Activated naive CD8-positive, alpha-beta T cell treated with anti-CD3 and anti-CD28 coated beads, Interleukin-2, amount 50 U/mL, for 24 hours (primary cell): Measurements from ENCODE around the gene EPB41L4A.

ENCODE experiments used
- ATAC-seq: fragments of 150-1000 bp; cut with Tn5 transposase; one replicate; pipeline ENCODE4 v1.10.0; 2021
- DNase-seq: peaks from one replicate; pipeline ENCODE4 v3.0.0; 2021
- H3K27ac Mint-ChIP-seq: one replicate; pipeline ENCODE4 v1.8.0; 2021; ENCODE audit warnings: mild to moderate bottlenecking, mixed read lengths
- H3K27me3 Mint-ChIP-seq: one replicate; pipeline ENCODE4 v1.8.0; 2021; ENCODE audit warnings: mixed read lengths
- H3K36me3 Mint-ChIP-seq: one replicate; pipeline ENCODE4 v1.8.0; 2021; ENCODE audit warnings: low read depth, mixed read lengths
- H3K4me1 Mint-ChIP-seq: one replicate; pipeline ENCODE4 v1.8.0; 2021; ENCODE audit warnings: mixed read lengths
- H3K4me3 Mint-ChIP-seq: one replicate; pipeline ENCODE4 v1.8.0; 2021; ENCODE audit warnings: mild to moderate bottlenecking, moderate library complexity, mixed read lengths
- H3K9me3 Mint-ChIP-seq: one replicate; pipeline ENCODE4 v1.8.0; 2021; ENCODE audit warnings: mixed read lengths

The EPB41L4A gene

DNA sequence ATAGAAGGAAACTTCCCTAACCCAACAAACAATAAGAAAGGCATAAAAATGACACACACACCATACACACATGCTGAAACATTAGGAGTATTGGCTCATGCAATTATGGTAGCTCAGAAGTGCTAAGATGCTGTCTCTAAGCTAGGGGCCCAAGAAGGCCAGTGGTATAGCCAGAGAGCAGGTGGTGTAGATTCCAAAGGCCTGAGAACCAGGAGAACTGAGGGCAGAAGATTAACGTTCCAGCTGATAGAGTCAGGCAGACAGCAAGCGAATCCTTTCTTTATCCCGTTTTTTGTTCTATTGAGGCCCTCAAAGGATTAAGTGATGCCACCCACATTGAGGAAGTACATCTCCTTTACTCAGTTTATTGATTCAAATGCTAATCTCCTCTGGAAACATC is 262.9 kb downstream of the EPB41L4A start:
- Mint-ChIP-seq H3K4me1 (peaks cover 25% of the 10 kb centered on the region), H3K9me3 (peaks cover 9% of the 10 kb centered on the region), H3K27me3 (no peaks in the 10 kb centered on the region), H3K36me3 (peaks cover 7% of the 10 kb centered on the region), H3K27ac (no peak overlapping the region), H3K4me3 (no peak overlapping the region)
- ATAC-seq (no peak), DNase-seq (no peak)

- Mint-ChIP-seq H3K36me3 (peaks cover under 1% of the 10 kb centered on the region), H3K4me3 (no peak overlapping the region), H3K9me3 (peaks cover 4% of the 10 kb centered on the region), H3K27me3 (no peaks in the 10 kb centered on the region), H3K4me1 (peaks cover 18% of the 10 kb centered on the region), H3K27ac (peak overlapping the region; percentile 65)
- DNase-seq (no peak), ATAC-seq (peak; percentile 97)
Observed at GRCh38 chr5:112154940-112155686, 264.0 kb downstream of the EPB41L4A start.

DNA sequence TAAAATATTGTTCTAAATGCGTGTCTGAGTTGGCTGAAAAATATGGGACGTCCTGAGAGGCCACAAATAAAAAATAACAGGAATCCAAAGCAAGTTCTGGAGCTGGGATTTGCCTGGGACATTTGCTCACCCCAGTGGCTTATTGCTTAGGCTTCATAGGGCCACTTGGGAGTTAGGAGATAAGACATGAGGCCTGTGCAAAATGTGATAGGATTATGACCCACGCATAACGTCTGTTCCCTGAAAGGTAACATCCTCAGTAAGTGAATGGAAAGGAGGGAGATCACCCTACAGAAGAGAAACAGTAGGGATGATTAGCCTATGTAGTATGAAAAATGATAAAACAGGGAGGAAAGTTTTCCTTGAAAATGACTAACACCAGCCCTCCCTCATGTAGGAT is 269.4 kb downstream of the EPB41L4A start:
- Mint-ChIP-seq H3K27ac (no peak overlapping the region), H3K4me1 (peaks cover 6% of the 10 kb centered on the region), H3K9me3 (no peaks in the 10 kb centered on the region), H3K4me3 (no peak overlapping the region), H3K36me3 (no peaks in the 10 kb centered on the region), H3K27me3 (peaks cover 3% of the 10 kb centered on the region)
- DNase-seq (no peak), ATAC-seq (no peak)

DNA sequence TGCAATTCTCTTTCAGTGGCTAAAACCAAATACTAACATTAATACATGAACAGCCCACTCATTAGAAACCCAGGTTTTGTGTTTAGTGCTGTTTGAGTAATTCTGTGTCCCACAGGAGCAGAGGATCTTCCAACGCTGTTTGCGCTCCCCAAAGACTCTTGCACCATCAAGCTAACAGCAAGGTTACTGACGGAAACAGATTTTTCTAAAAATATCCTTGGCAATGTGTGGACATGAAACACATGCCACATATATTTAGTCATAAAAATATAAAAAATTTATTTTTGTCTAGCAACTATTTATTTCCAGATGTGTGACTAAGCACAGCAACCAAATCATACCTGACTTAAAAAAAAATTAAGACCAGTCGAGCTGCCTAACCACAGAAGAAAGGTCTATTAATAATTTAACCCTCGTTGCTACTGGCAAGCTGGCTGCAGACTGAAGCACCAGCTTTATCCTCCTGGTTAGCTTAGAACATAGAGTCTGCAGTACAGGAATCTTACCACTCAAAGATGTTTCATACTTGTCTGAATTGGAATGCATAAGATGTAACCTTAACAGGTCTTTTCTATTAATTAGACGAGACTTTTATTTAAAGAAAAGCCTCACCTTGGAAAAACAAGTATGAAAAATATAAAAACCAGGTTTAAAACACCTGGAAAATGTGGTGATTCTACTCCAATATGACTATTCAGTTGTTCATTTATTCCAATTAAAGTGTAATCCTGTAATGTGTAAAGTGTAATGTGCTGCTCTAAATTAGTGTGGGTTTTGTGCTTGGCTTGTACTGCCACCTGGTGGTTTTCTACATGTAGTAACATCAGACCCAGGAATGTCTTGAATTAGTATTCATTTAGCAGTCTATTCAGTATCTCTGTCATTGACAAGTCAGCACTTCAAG is 272.5 kb downstream of the EPB41L4A start:
- ATAC-seq (peak; percentile 80), DNase-seq (peak; percentile 50)
- no peaks in the 10 kb centered on the region for H3K36me3 Mint-ChIP-seq
- H3K27ac Mint-ChIP-seq = no peak overlapping the region
- peaks cover 3% of the 10 kb centered on the region for H3K27me3 Mint-ChIP-seq
- no peaks in the 10 kb centered on the region for H3K9me3 Mint-ChIP-seq
- no peak overlapping the region for H3K4me3 Mint-ChIP-seq
- peaks cover 6% of the 10 kb centered on the region for H3K4me1 Mint-ChIP-seq

DNA sequence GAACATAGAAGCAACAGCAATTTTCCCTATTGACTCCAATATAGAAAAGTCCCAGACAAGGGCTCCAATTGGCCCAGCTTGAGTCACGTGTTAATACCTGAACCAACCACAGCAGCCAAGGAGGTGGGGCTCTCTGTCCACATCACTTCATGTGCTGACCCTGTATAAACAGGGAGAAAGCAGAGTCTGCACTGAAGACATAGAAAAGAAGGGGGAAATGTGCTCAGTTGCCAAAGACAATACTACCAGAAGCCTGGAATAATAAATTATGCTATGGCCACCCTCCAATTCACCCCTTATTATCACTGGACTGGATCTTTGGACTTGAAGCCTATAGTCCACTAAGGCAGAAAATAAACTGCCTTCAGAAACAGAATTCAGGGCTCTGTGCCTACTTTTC is 275.4 kb downstream of the EPB41L4A start:
- Mint-ChIP-seq H3K36me3 (no peaks in the 10 kb centered on the region), H3K27me3 (no peaks in the 10 kb centered on the region), H3K27ac (no peak overlapping the region), H3K9me3 (no peaks in the 10 kb centered on the region), H3K4me1 (peaks cover 6% of the 10 kb centered on the region), H3K4me3 (no peak overlapping the region)
- DNase-seq (no peak), ATAC-seq (no peak)

DNA sequence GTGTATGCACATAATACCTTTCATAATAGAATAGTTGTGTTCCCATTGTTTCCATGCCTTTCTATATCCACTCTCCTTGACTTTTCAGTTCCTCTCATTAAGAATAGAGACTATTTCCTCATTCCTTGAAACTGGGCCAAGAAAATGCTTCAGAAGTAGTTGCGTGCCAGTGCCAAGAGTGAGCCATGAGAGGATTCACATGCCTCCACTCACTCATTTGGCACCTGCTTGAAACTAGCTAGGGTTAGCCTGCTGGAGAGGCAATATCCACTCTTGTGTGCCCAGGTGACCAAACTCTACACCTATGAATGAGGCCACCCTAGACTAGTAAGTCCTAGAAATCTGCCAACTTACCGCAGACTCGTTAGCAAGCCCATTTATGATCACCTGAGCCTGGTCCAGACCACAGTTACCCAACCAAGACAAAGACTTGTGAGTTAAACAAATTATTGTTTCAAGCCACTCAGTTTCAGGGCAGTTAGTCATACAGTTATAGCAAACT is 276.3 kb downstream of the EPB41L4A start:
- Mint-ChIP-seq H3K27me3 (no peaks in the 10 kb centered on the region), H3K9me3 (no peaks in the 10 kb centered on the region), H3K36me3 (no peaks in the 10 kb centered on the region), H3K4me3 (no peak overlapping the region), H3K27ac (no peak overlapping the region), H3K4me1 (peaks cover 6% of the 10 kb centered on the region)
- DNase-seq (no peak), ATAC-seq (no peak)

DNA sequence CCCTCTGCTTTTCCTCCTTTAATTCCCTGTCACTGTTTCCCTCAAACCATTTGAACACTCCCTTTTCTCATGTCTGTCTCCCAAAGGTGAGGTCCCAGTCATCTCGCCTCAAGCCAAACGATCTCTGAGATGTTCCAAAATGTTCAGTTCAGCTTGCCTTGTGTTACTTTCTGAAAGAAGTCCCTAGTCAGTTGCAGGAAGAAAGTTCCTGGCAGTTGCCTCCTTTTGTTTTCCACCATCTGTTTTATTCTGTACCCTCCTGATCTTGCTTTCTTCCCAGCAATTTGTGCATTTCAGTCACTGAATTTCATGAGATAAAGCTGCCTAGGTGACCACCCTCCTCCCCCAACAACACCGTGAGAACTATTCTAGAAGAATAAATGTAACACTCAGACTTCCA is 277.5 kb downstream of the EPB41L4A start:
- no peak for ATAC-seq
- no peaks in the 10 kb centered on the region for H3K36me3 Mint-ChIP-seq
- DNase-seq = no peak
- peaks cover 3% of the 10 kb centered on the region for H3K27me3 Mint-ChIP-seq
- no peaks in the 10 kb centered on the region for H3K9me3 Mint-ChIP-seq
- H3K4me1 Mint-ChIP-seq = peaks cover 3% of the 10 kb centered on the region
- H3K4me3 Mint-ChIP-seq = no peak overlapping the region
- no peak overlapping the region for H3K27ac Mint-ChIP-seq

DNA sequence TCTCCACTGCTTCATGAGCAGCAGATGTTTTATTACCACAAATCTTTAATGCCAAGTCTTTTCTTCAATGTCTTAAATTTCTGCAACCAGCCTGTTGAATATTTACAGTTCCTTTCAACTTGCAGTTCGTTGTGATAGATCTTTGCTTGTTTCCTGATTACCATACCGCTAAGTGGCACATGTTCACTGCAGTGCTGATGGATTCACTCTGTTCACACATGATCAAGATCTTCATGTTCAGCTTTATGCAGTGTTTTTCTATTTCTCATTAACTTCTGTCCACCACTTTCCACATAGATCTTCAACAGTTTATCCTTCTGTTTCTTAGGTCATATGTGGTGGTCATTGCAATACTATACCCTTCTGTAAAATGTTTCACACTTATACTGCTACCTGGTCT is 280.6 kb downstream of the EPB41L4A start:
- Mint-ChIP-seq H3K27me3 (peaks cover 8% of the 10 kb centered on the region), H3K36me3 (no peaks in the 10 kb centered on the region), H3K4me1 (no peaks in the 10 kb centered on the region), H3K9me3 (no peaks in the 10 kb centered on the region), H3K4me3 (no peak overlapping the region), H3K27ac (no peak overlapping the region)
- no peak for ATAC-seq
- no peak for DNase-seq

DNA sequence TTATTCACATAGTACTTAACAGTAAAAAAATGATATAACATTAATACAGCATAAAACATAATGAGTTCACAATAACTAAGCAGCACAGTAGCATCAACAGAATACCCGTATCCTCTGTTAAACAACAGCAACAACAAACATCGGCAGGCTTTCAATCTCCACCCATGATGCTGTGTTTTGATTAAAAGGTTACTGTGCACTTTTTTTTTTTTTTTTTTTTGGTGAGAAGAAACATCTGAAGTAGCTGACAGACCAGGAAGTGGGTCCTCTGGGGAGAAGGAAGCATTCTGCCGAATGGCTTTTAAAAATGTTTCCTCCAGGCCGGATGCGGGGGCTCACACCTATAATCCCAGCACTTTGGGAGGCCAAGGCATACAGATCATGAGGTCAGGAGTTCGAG is 282.3 kb downstream of the EPB41L4A start:
- H3K4me3 Mint-ChIP-seq = no peak overlapping the region
- no peaks in the 10 kb centered on the region for H3K9me3 Mint-ChIP-seq

DNA sequence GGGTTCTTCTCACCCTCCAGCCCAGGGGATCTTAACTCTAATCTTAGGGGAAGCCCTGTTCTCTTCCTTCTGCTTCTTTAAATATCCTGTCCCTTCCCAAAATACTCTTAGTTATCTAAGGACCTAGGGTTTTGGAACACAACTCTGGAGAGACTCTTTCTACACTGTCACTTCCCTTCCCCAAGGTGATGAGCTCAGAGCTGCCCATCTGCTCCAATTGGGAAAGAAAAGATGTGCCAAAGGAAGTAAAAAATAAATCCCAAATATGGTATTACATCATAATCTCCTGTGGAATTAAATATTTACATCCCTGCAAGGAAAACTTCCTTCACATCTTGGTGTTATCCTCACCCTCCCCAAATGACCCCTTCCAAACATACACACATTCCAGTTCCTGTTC is 291.2 kb downstream of the EPB41L4A start:
- H3K4me3 Mint-ChIP-seq = no peak overlapping the region
- no peak overlapping the region for H3K27ac Mint-ChIP-seq
- DNase-seq (no peak), ATAC-seq (no peak)
- no peaks in the 10 kb centered on the region for H3K4me1 Mint-ChIP-seq
- H3K9me3 Mint-ChIP-seq = no peaks in the 10 kb centered on the region
- no peaks in the 10 kb centered on the region for H3K36me3 Mint-ChIP-seq
- peaks cover 2% of the 10 kb centered on the region for H3K27me3 Mint-ChIP-seq

More for the DNA sequence above, 282.3 kb downstream of the EPB41L4A start:
- no peak for DNase-seq
- no peaks in the 10 kb centered on the region for H3K36me3 Mint-ChIP-seq
- no peaks in the 10 kb centered on the region for H3K4me1 Mint-ChIP-seq
- no peak for ATAC-seq
- H3K27ac Mint-ChIP-seq = no peak overlapping the region
- H3K27me3 Mint-ChIP-seq = peaks cover 10% of the 10 kb centered on the region

- Mint-ChIP-seq H3K27me3 (no peaks in the 10 kb centered on the region), H3K4me3 (no peak overlapping the region), H3K9me3 (no peaks in the 10 kb centered on the region), H3K4me1 (no peaks in the 10 kb centered on the region), H3K36me3 (no peaks in the 10 kb centered on the region), H3K27ac (no peak overlapping the region)
- DNase-seq = no peak
- ATAC-seq = no peak
Observed at GRCh38 chr5:112126982-112127381, 292.1 kb downstream of the EPB41L4A start.

- Mint-ChIP-seq H3K4me3 (no peak overlapping the region), H3K27ac (no peak overlapping the region), H3K36me3 (no peaks in the 10 kb centered on the region), H3K9me3 (no peaks in the 10 kb centered on the region), H3K4me1 (no peaks in the 10 kb centered on the region), H3K27me3 (no peaks in the 10 kb centered on the region)
- DNase-seq = no peak
- no peak for ATAC-seq
Observed at GRCh38 chr5:112125903-112126302, 293.2 kb downstream of the EPB41L4A start.

DNA sequence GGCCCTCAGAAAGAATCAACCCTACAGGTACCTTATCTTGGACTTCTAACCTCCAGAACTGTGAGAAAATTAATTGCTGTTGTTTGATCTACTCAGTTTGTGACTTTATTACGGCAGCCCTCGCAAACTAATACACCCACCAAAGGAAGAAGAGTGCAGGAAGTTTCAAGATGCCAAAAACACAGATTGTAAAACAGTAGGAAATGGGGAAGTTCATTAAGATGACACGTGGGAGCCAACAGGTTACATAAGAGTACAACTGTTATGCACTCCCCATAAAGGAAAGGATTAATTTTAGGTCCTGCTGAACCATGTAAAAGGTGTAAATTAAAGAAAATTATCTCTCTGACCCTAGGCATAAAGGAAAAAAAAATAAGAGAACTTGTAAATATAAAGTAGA is 294.3 kb downstream of the EPB41L4A start:
- Mint-ChIP-seq H3K36me3 (no peaks in the 10 kb centered on the region), H3K4me1 (no peaks in the 10 kb centered on the region), H3K27me3 (peaks cover 4% of the 10 kb centered on the region), H3K27ac (no peak overlapping the region), H3K4me3 (no peak overlapping the region), H3K9me3 (no peaks in the 10 kb centered on the region)
- DNase-seq (no peak), ATAC-seq (no peak)

DNA sequence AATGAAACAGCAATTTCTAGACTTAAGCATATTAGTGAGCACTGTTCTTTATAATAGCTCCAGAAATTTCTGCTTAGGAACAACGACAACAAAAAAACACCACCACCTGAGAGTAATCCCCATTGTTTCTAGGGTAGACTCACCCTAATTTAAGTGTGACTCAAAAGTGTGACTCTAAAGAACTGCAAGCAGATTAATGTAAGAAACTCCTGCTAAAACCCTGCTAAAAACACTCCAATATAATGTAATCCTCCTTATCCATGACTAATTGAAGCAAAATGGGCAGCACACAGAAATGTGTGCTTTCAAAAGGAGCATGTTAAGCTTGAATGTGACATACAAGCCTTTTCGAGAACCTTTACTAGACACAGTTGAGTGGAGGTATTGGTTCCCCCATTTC is 296.0 kb downstream of the EPB41L4A start:
- Mint-ChIP-seq H3K9me3 (no peaks in the 10 kb centered on the region), H3K27me3 (peaks cover 12% of the 10 kb centered on the region), H3K4me3 (no peak overlapping the region), H3K36me3 (no peaks in the 10 kb centered on the region), H3K27ac (no peak overlapping the region), H3K4me1 (no peaks in the 10 kb centered on the region)
- DNase-seq (no peak), ATAC-seq (no peak)

GRCh38 chr5:112122353-112122752 is 296.7 kb downstream of the EPB41L4A start:
- no peaks in the 10 kb centered on the region for H3K4me1 Mint-ChIP-seq
- H3K27me3 Mint-ChIP-seq = peaks cover 12% of the 10 kb centered on the region
- H3K36me3 Mint-ChIP-seq = no peaks in the 10 kb centered on the region
- ATAC-seq (no peak), DNase-seq (no peak)
- H3K9me3 Mint-ChIP-seq = no peaks in the 10 kb centered on the region
- H3K27ac Mint-ChIP-seq = no peak overlapping the region
- H3K4me3 Mint-ChIP-seq = no peak overlapping the region
